ENCODE measurements around the gene ATP6V1B1. TPM values are rescaled to one million over a fixed set of nuclear protein-coding genes. Genes with fewer than 3 reads are reported as not detected.
A peak's percentile ranks its signal among the peaks of the same experiment; 100 is the strongest.

Gene ATP6V1B1
- total and polyA plus RNA-seq, 2 of the 13 experiments (the other 11 are each of a cell fraction or from before 2014, with no cell fraction given), result 0.58 to 1.6 TPM

DNA sequence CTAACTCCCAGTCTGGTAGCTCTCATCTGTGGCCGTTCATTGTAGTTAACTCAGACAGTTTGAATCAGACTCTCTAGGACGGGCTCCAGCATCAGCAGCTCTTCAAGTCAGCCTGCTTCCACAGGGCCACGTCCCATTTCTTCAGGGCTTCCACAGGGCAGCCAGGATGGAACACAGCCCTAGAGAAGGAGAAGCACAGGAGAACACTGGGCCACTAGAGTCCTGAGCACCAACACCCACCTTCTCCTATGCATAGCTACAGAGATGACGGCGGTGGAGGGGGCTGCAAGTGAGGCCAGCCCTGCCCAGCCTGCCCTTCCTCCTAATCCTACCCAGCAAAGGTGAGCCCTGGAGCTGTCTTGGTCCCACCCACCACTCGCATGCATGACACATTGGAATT lies 69.2 kb downstream of the ATP6V1B1 start:
- in situ Hi-C loops (cut with HindIII; ENCODE audit: extremely low pct_ligation_motif_present, low pct_unique_long_range_greater_than_20kb), result no loop called here
- no peak overlapping the region for H3K4me3 ChIP-seq (replicated peaks in 1 of 3; ENCODE audit: insufficient read depth in 1 of 3, low read depth in 2 of 3, low read length in 3 of 3)
- ATAC-seq (no peak), DNase-seq (ENCODE audit: low spot score) (no peak), FAIRE-seq (no peak)
- no peak overlapping the region for H3K9ac ChIP-seq (ENCODE audit: insufficient read depth, low read depth, low read length)
- BruUV-seq (replicated peaks), result no TSS peak
- intact Hi-C loops (cut with micrococcal nuclease; ENCODE audit: unreplicated experiment), result loop anchor here (5.0 kb wide), 1 partner anchor 62 kb away; the partner anchor contains the start of gene NAGK
- peaks cover 52% of the 10 kb centered on the region for H3K4me1 ChIP-seq (ENCODE audit: insufficient read depth, low read length)
- peaks cover 0 to 9% of the 10 kb centered on the region in 2 experiments; a peak in 2 of 5 replicates for H3K27me3 ChIP-seq (ENCODE audit: control insufficient read depth in 1 of 2, insufficient read depth in 2 of 2, low read length in 2 of 2)
- TF ChIP-seq HNRNPH1 (optimal IDR thresholded peaks at IDR 0.05; ENCODE audit: low read depth, low read length) (no peak), MLLT10 (CRISPR knock-in tag; IDR thresholded peaks at IDR 0.05) (no peak)
- 50% methylated on average over 5 of the region's 6 CpGs for WGBS (ENCODE audit: low lambda C conversion rate)
- no peaks in the 10 kb centered on the region for H3K9me3 ChIP-seq (ENCODE audit: low read length)
- ChIA-PET POLR2A (no interaction called here), CTCF (ENCODE audit: low intra/inter-chr PET ratio, low total read pairs) (no interaction called here)
- H3K27ac ChIP-seq (ENCODE audit: extremely low read length, insufficient read depth, low read length), result no peak overlapping the region
- H2AFZ ChIP-seq (ENCODE audit: low read length), result no peak overlapping the region
- H3K79me2 ChIP-seq (ENCODE audit: insufficient read depth, low read length), result no peaks in the 10 kb centered on the region
- H3K36me3 ChIP-seq (replicated peaks in 1 of 2; ENCODE audit: control insufficient read depth in 1 of 2, insufficient read depth in 2 of 2, low read length in 2 of 2), result no peaks in the 10 kb centered on the region
- H3K4me2 ChIP-seq (ENCODE audit: low read depth, low read length), result no peak overlapping the region
- no peaks in the 10 kb centered on the region for H4K20me1 ChIP-seq (ENCODE audit: insufficient read depth, low read length)

DNA sequence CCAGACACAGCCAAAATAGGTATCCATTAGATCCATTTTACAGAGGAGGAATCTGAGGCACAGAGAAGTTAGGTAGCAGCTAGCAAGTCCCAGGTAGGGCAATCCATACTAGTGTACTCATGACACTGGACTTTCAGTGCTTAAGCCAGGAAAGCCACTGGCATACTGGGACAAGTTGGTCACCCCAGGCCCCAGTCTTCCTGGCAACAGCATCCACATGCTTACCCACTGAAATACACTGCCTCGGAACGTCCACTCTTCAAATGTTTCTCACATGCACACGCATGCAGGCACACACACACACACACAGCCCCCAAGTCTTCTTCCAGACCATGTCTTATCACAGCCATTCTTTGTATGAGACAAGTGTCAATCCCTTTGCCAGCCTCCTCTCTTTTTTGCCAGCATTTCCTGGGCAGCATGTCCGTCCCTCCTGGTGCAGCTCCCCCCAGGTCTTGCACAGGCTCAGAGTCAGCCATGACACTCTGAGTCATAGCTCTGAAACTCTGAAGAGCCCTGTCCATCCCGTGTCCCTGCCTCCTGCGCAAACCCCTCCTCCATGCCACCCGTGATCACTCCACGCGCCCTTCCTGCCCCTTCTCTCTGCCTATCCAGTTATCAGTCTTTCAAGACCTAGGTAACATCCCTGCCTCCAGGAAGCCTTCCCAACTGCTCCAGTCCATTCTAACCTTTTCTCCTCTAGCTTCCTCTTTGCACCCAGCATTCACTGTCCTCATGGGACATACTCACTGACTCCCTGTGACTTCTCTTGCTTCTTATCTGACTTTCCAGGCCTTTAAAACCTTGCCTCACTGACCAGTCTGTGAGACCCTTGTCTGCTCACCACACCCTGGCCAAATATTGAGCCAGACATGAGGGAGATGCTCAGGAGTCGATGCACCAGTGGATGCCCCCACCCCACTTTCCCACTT lies 69.8 kb downstream of the ATP6V1B1 start:
- FAIRE-seq (no peak), ATAC-seq (no peak), DNase-seq (ENCODE audit: low spot score) (no peak)
- Histone ChIP-seq H4K20me1 (ENCODE audit: insufficient read depth, low read length) (no peaks in the 10 kb centered on the region), H3K36me3 (replicated peaks in 1 of 2; ENCODE audit: control insufficient read depth in 1 of 2, insufficient read depth in 2 of 2, low read length in 2 of 2) (no peaks in the 10 kb centered on the region), H3K4me3 (replicated peaks in 1 of 3; ENCODE audit: insufficient read depth in 1 of 3, low read depth in 2 of 3, low read length in 3 of 3) (no peak overlapping the region), H2AFZ (ENCODE audit: low read length) (no peak overlapping the region), H3K79me2 (ENCODE audit: insufficient read depth, low read length) (no peaks in the 10 kb centered on the region), H3K9me3 (ENCODE audit: low read length) (no peaks in the 10 kb centered on the region), H3K27me3 (ENCODE audit: control insufficient read depth in 1 of 2, insufficient read depth in 2 of 2, low read length in 2 of 2) (peaks cover 0 to 9% of the 10 kb centered on the region in 2 experiments; a peak in 2 of 5 replicates), H3K4me1 (ENCODE audit: insufficient read depth, low read length) (peaks cover 45% of the 10 kb centered on the region), H3K4me2 (ENCODE audit: low read depth, low read length) (no peak overlapping the region), H3K27ac (ENCODE audit: extremely low read length, insufficient read depth, low read length) (no peak overlapping the region), H3K9ac (ENCODE audit: insufficient read depth, low read depth, low read length) (no peak overlapping the region)
- ChIA-PET CTCF (ENCODE audit: low intra/inter-chr PET ratio, low total read pairs) (no interaction called here), POLR2A (no interaction called here)
- in situ Hi-C loops (cut with HindIII; ENCODE audit: extremely low pct_ligation_motif_present, low pct_unique_long_range_greater_than_20kb), result no loop called here
- WGBS (ENCODE audit: low lambda C conversion rate), result 42% methylated on average over 10 of the region's 10 CpGs
- no TSS peak for BruUV-seq (replicated peaks)
- intact Hi-C loops (cut with micrococcal nuclease; ENCODE audit: unreplicated experiment), result loop anchor here (5.0 kb wide), 1 partner anchor 62 kb away; the partner anchor contains the start of gene NAGK
- TF ChIP-seq FOSL2 (CRISPR knock-in tag; IDR thresholded peaks at IDR 0.05), result 0 out of 2 replicates have a peak, but pooled peaks have one; percentile 15
- TF ChIP-seq ELF3 (CRISPR knock-in tag; IDR thresholded peaks at IDR 0.05), result no peak
- no peak for TF ChIP-seq ZNF704 (CRISPR knock-in tag; IDR thresholded peaks at IDR 0.05; ENCODE audit: borderline replicate concordance)

Measured in HepG2 (cell line).